DOHH2 (cell line): Measurements from ENCODE around the gene CLSTN1.

Source experiments
- CTCF ChIP-seq: fragments of 200-600 bp; sonication (generic); IDR thresholded peaks from one replicate; pipeline ENCODE4 v1.5.1; 2014; ENCODE audit warnings: antibody characterized with exemption, mild to moderate bottlenecking, low read depth, low read length; ENCODE audit not compliant: poor library complexity, severe bottlenecking
- EZH2phosphoT487 ChIP-seq: fragments of 200-600 bp; sonication (generic); IDR thresholded peaks from 2 replicates; pipeline ENCODE4 v1.6.1; 2017; ENCODE audit warnings: borderline replicate concordance, mild to moderate bottlenecking, antibody characterized with exemption, low read length, moderate library complexity, mixed read lengths

GRCh38 chr1:9711466-9712020 is 112.2 kb downstream of the CLSTN1 start:
- no peak for TF ChIP-seq CTCF
- TF ChIP-seq EZH2phosphoT487, result no peak
